Ecto neural progenitor cell (in vitro differentiated cells): Measurements from ENCODE around the gene TNFSF8.

Experiments
- DNase-seq: peaks from one replicate; pipeline ENCODE4 v3.0.0-alpha.2; 2018; ENCODE audit warnings: low spot score

TNFSF8 gene

DNA sequence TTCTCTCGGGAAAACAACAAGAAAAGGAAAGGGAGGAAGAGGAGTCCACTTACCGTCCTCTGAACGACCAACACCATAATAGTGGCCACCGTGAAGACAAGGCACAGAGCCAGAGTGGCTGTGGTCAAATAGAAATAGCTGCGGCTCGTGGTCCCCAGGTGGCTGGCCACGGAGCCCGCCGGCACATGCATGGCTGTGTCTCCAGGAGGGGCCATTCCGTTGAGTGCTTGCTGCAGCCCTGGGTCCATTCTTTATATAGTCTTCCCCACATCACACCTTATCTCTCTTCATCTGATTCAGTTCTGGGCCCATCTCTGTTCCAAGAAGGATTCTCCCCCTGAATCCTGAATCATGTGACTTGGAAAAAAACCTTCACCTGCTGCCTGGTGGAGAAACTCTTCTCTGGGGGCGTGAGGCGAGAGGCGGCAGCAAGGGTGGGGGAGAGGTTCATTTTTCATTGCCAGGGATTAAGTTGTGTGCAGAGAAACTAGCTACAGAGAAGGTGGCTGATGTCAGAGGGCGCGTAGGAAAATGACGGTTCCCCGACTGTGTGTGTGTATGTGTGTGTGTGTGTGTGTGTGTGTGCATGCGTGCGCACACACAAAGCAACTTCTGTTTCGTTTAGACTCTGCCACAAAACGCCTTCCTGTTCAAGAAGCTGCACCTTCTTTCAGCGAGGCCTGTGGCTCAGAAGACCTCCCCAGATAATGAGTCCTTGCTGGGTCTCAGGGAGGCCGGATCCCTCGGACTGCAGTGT lies at the start of gene TNFSF8:
TSS of gene TNFSF8 (minus strand) at position 536 of the 757 bp plus-strand sequence. CDS start at position 248, 288 bp downstream.
- DNase-seq: no peak

DNA sequence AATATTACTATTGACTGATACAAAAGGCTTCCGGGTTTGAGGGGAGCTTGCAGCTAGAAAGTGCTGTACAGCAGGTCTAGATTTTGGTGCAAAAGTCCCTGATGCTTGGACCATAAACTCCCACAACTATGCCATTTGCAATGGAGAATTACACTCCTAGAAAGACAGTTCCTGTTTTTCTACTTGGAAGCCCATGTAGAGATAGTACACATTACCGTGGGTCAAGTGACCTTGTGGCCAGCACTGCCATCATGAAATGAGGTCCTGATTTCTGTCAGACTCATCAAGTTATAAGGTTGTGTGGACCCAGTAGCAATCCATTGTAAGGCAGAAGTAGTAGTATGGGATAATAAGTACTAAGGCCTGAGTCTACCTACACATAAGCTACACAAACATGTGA lies 42.8 kb upstream of the TNFSF8 start:
- no peak for DNase-seq

DNA sequence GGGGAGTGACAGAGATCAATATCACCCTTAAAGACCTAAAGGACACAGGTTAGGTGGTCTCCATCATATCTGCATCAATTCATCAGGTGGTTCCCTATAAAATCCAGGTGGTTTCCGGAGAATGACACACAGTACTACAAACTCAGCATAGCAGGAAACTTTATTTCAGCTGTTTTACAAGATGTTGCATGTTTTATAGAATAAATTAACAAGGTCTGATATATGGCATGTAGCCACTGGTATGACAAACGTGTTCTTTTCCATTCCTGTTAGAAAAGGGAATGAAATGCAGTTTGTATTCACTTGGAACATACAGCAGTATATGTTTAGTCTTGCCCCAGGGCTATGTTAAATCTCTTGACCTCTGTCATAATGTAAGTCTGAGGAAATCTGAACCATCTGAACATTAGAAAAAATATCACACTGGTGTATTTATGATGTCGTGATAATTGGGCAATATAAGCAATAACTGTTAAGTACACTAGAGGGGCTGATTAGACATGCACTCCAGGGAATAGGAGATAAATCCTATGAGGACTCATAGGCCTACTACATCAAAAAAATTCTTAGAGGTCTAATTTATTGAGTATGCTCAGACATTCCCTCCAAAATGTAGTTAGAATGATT lies 42.2 kb upstream of the TNFSF8 start:
- no peak for DNase-seq

DNA sequence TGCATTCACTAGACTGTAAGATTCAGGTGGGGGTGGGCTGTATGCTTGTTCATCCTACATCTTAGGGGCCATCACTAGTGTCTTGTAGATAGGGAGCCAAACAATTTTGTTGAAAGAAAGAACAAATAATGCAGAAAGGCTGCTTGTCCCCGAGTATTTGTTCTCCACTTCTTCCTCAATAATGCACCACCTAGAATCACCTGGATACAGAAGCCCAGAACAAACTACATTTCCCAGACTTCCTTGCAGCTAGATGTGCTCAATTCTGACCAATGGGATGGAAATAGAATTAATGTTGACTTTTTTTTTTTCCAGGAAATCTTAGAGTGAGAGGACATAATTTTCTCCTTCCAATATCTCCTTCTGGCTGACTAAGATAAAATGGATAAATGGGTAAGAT lies 38.9 kb upstream of the TNFSF8 start:
- no peak for DNase-seq

DNA sequence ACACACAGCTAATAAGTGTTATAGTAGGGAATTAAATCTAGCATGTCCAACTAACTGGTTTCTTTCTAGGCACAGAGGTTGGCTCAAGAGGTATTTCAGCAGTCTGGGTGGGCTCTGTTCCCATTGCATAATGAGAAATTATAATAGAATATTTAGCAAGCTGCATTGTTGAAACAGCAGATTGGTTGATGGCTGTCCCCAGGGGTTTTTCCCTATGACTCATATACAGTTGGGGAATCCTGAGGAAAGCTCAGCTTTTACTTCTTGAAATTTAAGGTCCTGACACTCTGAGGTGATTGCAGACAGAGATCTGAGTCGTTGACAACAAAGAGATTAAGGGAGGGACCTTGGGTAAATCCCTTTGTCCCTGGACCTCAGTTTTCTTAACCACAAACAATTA lies 38.3 kb upstream of the TNFSF8 start:
- no peak for DNase-seq

DNA sequence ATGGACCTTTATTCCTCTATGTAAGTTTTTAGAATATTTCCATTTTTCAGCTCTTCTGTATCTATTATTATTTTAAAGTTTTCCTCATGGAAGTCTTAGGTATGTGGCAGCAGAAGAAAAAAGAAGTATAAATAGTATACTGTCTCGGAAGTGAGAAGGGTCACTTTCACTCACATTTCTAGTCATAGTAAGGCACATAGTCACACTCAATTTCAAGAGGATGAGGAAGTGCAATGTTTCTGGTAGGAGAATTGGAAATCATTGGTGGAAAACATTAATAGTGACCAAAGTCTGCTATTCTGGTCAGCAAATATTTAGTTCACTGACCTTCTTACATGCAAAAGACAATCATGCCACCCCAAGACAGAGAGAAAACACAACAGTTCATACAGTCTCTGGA lies 35.2 kb upstream of the TNFSF8 start:
- DNase-seq: no peak

GRCh38 chr9:114962809-114963208 lies 32.4 kb upstream of the TNFSF8 start:
- DNase-seq: no peak

DNA sequence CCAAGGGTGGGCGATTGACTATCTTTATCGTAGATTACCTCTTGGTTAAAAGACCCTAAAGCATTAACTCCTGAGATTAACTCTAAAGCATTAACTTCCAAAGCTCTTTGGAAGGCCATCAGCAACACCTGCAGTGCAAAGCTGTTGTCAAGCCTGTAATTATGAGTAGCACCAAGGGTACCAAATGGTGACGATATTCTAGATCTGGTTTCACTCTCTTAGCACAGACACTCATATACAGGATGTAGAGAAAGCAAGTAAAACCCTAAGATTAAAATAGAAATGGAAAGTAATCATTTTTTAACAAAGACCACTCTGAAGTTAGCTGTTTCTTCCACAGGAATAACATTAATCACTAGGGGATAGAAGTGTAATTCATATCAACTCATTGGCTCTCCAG lies 29.9 kb upstream of the TNFSF8 start:
- DNase-seq: no peak

- DNase-seq: no peak
Observed at GRCh38 chr9:114958844-114959235, 28.4 kb upstream of the TNFSF8 start.

- no peak for DNase-seq
Observed at GRCh38 chr9:114958021-114958843, 27.8 kb upstream of the TNFSF8 start.

DNA sequence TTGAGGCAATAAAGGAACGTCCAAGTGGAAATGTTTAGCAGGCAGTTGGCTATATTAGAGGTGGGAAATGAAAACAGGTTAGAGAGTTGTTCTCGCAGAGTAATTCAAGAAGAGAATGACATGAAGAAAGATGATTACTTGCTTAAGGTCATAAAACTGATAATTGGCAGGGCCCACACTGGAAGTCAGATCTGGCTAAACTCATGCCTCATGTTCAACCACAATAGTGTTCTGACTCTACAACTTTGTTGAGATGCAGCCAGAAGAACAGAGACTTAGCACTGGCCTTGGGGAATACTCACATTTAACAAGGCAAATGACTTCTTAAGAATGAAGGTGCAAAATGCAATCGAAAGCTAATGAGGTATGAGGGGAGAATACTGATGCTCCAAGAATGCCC lies 27.2 kb upstream of the TNFSF8 start:
- DNase-seq: no peak

DNA sequence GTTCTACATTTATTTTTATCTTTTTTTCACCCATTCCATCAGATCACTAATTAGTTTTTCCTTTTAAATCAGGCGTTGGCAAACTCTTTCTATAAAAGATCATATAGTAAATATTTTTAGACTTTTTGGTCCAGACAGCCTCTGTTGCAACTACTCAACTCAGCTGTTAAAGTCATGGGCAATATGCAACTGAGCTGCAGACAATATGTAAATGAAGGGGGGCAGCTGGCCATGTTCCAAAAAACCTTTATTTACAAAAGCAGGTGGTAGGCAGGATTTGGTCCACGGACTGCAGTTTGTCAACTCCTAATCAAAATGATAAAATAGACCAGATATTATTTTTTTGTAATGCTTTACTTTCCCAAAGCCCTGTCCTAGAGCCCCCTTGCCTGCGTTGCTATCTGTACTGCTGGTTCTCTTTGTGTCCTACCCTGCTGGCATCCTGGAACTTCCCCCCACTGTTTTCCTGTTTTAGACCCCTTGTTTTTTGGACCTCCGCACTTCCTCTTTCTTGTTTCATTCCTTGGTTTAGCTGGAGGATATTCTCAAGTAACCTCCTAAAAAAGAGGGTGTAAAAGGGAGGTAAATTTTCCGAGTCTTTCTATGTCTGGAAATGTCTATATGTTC lies 24.7 kb upstream of the TNFSF8 start:
- DNase-seq: no peak

DNA sequence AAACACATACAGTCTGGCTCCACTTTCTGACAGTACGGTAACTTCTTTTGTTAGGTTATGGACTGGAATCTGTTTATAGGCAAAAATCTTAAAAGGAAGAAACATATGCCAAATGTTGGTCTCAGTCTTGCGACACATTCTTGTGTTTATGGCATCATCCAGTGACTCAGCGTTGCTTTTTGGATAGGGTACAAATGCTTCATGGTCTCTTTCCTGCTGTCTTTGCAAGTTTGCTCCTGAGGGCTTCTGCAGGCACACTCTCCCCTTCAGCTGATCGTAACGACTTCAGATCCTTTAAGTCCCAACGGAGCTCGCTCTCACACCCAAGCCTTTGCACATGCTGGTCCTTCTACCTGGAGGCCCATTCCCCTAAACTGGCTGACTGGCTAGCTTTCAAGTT lies 23.6 kb upstream of the TNFSF8 start:
- DNase-seq: no peak

DNA sequence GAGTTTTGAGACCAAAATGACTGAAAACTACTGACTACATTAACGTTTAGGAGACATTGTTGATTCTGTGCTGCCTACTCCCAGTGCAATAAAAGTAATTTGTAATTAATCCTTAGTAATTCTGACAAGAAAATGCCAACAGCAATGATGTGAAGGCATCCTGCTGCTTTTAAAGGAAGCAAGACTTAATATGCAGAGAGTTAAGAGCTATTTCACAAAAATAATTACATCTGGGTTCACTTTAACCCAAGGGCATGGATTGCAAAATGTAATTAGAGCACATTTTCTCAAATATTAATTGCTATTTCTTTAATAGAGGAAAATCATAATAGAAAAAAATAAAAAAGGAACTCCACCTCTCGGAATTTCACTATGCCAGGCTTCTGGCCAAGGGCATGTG lies 22.7 kb upstream of the TNFSF8 start:
- no peak for DNase-seq

- no peak for DNase-seq
Observed at GRCh38 chr9:114950761-114951160, 20.4 kb upstream of the TNFSF8 start.

- DNase-seq: no peak
Observed at GRCh38 chr9:114947058-114947457, 16.7 kb upstream of the TNFSF8 start.

- no peak for DNase-seq
Observed at GRCh38 chr9:114945616-114946412, 15.4 kb upstream of the TNFSF8 start.

GRCh38 chr9:114941376-114941775 lies 11.0 kb upstream of the TNFSF8 start:
- DNase-seq: no peak

DNA sequence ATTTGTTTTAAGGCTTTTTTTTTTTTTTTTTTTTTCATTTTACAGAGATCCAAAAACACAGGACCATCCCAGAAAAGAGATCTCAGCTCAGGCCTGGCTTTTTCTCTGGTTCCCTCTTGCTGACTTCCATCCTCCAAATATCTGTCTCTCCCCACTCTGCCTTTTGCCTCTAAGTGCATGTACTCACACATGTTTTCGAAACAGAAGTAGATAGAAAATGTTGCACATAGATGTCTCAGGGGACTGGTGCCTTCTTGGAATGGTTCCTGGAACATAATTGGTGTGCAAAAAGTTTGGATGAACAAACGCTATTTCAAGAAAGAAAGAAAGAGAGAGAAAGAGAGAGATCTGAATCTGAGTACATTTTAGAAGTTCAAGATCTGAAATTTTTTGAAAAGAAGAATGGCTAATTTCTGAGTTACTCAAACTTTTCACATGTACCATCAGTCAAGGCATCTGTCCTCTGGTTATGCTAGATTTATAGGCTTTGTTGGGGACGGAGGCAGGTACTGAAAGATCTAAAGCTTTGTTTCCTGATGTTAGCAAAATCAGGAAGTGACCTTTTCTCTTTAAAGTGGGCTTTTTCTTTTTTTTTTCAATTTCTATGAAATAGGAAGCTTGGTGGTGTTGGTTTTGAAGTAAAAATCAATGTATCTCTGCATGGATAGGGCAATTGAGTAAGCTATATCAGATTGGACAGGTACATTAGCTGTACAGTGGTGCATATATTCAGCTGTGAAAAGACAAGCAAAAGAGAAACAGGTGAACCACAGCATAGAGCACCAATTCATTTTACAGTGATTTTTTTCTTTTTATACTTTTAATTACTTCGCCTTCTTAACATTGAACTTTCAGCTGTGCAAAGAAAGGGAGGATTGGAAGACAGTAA lies 8.5 kb upstream of the TNFSF8 start:
- DNase-seq: no peak

DNA sequence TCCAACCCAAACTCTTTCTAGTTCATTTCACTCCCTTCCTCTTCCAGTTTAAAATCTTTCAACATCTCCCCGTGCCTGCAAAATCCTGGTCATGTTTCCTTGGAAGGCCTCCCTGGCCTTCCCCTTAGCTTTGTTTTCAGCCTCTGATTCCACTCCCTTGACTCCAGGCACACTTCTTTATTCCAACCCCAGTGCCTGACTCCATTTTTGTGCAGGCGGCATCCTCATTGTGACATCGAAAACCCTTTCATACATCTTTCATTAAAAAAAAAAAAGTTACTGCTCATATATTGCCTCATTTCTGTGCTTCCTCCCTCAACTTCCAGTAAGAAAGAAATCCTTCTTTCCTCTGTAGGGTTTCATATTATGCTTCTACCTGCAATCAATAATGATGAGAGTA lies 7.1 kb upstream of the TNFSF8 start:
- DNase-seq: no peak

- DNase-seq: no peak
Observed at GRCh38 chr9:114936581-114936980, 6.2 kb upstream of the TNFSF8 start.
